H1 (cell line): ENCODE data around the gene CREB3L4. TPM values are rescaled to one million over a fixed set of nuclear protein-coding genes. Genes with fewer than 3 reads are reported as not detected.
"Not testable (repeated sequence)": the region's sequence is repeated elsewhere in the genome, so short reads cannot be mapped to it uniquely, and the experiment has no call there.

Experiments
- CTCF ChIA-PET: fragments of 300-600 bp; sonication (Branson Sonifier 250); formaldehyde crosslinking; loops from one replicate; lab custom pipeline; 2021; ENCODE audit not compliant: partially characterized antibody; lab: Charles Lee
- POLR2A ChIA-PET: fragments of 300-600 bp; sonication (Branson Sonifier 250); formaldehyde crosslinking; loops from one replicate; lab custom pipeline; 2021; ENCODE audit warnings: inconsistent platforms; ENCODE audit not compliant: partially characterized antibody; lab: Charles Lee
- DNase-seq, 2 experiments: peaks; one replicate each; pipeline versions ENCODE4 v3.0.0 to v3.0.0-alpha.2; 2010 to 2022; ENCODE audit warnings: low spot score in 2 of 2, low read depth in 1 of 2, mixed read lengths in 1 of 2
- FAIRE-seq: peaks from 2 replicates; lab custom pipeline; 2011; peaks lifted over from hg19 to GRCh38; lab: Jason Lieb, UNC
- H2AFZ ChIP-seq: 2 replicates; pipeline ENCODE4 v1.8.1; 2012; ENCODE audit warnings: low read length, inconsistent platforms
- H2AK5ac ChIP-seq: 2 replicates; pipeline ENCODE4 v1.6.1; 2013; ENCODE audit warnings: low read depth, low read length
- H2BK120ac ChIP-seq: replicated peaks from 2 replicates; pipeline ENCODE3; 2013; ENCODE audit warnings: low read depth, low read length, inconsistent platforms
- H2BK12ac ChIP-seq: 2 replicates; pipeline ENCODE4 v1.6.1; 2013; ENCODE audit warnings: low read depth, low read length
- H2BK15ac ChIP-seq: 2 replicates; pipeline ENCODE4 v1.6.1; 2013; ENCODE audit warnings: low read length
- H2BK20ac ChIP-seq: 2 replicates; pipeline ENCODE4 v1.6.1; 2013; ENCODE audit warnings: low read length
- H2BK5ac ChIP-seq: 2 replicates; pipeline ENCODE4 v1.6.1; 2013; ENCODE audit warnings: low read depth, low read length
- H3K14ac ChIP-seq: 2 replicates; pipeline ENCODE4 v1.6.1; 2013; ENCODE audit warnings: inconsistent platforms; ENCODE audit not compliant: insufficient read length
- H3K18ac ChIP-seq: 2 replicates; pipeline ENCODE4 v1.6.1; 2013; ENCODE audit warnings: low read length; ENCODE audit errors: extremely low read depth
- H3K23ac ChIP-seq: 2 replicates; pipeline ENCODE4 v1.6.1; 2013; ENCODE audit warnings: inconsistent platforms; ENCODE audit not compliant: insufficient read length
- H3K23me2 ChIP-seq: 2 replicates; pipeline ENCODE4 v1.6.1; 2013; ENCODE audit warnings: low read depth, low read length
- H3K27ac ChIP-seq: 2 replicates; pipeline ENCODE4 v1.6.1; 2011; ENCODE audit warnings: low read depth, low read length, inconsistent platforms
- H3K27me3 ChIP-seq, 4 experiments: replicated peaks in 1 of 4; 1 replicate in 1 of 4; 2 replicates in 3 of 4; pipeline versions ENCODE4 v1.6.1 to v1.8.1; 2011 to 2013; ENCODE audit warnings: low read length in 3 of 4, mild to moderate bottlenecking in 3 of 4, inconsistent platforms in 2 of 4, mixed read lengths in 2 of 4, moderate library complexity in 1 of 4; ENCODE audit not compliant: control insufficient read depth in 3 of 4, insufficient read depth in 3 of 4; ENCODE audit errors: extremely low read depth in 1 of 4
- H3K36me3 ChIP-seq, 4 experiments: 2 replicates each; pipeline versions ENCODE4 v1.6.1 to v1.8.1; 2011 to 2013; ENCODE audit warnings: mild to moderate bottlenecking in 4 of 4, low read length in 3 of 4, moderate library complexity in 2 of 4, control low read depth in 1 of 4, inconsistent platforms in 1 of 4; ENCODE audit not compliant: insufficient read depth in 4 of 4, control insufficient read depth in 2 of 4
- H3K4ac ChIP-seq: replicated peaks from 2 replicates; pipeline ENCODE3; 2013; ENCODE audit warnings: low read length, low read depth, mixed read lengths, inconsistent platforms; ENCODE audit not compliant: insufficient read length
- H3K4me1 ChIP-seq, 4 experiments: replicated peaks in 1 of 4; 1 replicate in 1 of 4; 2 replicates in 3 of 4; pipeline versions ENCODE4 v1.6.1 to v1.8.1; 2011 to 2013; ENCODE audit warnings: low read length in 3 of 4, inconsistent platforms in 2 of 4, mixed read lengths in 1 of 4; ENCODE audit not compliant: insufficient read depth in 4 of 4, control insufficient read depth in 3 of 4
- H3K4me2 ChIP-seq, 2 experiments: 2 replicates each; pipeline versions ENCODE4 v1.6.1 to v1.8.1; 2011 to 2013; ENCODE audit warnings: low read depth in 2 of 2, low read length in 2 of 2, control low read depth in 1 of 2, inconsistent platforms in 1 of 2, mild to moderate bottlenecking in 1 of 2; ENCODE audit not compliant: insufficient read depth in 1 of 2
- H3K4me3 ChIP-seq, 4 experiments: fragments of 200-600, 300-600 bp in 1 of 4; sonication (generic), shearing (Covaris generic), sonication (Bioruptor Twin) in 1 of 4; 2 replicates each; pipeline versions ENCODE4 v1.5.1 to v1.8.1; 2011 to 2016; ENCODE audit warnings: low read length in 4 of 4, low read depth in 3 of 4, control low read depth in 2 of 4, inconsistent platforms in 2 of 4, mild to moderate bottlenecking in 2 of 4, mixed read lengths in 1 of 4, moderate library complexity in 1 of 4; ENCODE audit not compliant: insufficient read depth in 2 of 4; ENCODE audit errors: extremely low read depth in 1 of 4
- H3K56ac ChIP-seq: replicated peaks from 2 replicates; pipeline ENCODE3; 2013; ENCODE audit warnings: low read depth, mild to moderate bottlenecking, mixed read lengths, low read length, inconsistent platforms; ENCODE audit not compliant: insufficient read length
- H3K79me1 ChIP-seq: 2 replicates; pipeline ENCODE4 v1.6.1; 2013; ENCODE audit warnings: low read depth, low read length, control low read depth
- H3K79me2 ChIP-seq, 2 experiments: 2 replicates each; pipeline versions ENCODE4 v1.6.1 to v1.8.1; 2012 to 2013; ENCODE audit warnings: low read length in 2 of 2, mild to moderate bottlenecking in 2 of 2, inconsistent platforms in 1 of 2; ENCODE audit not compliant: insufficient read depth in 2 of 2, control insufficient read depth in 1 of 2
- H3K9ac ChIP-seq, 4 experiments: replicated peaks in 1 of 4; 1 replicate in 1 of 4; 2 replicates in 3 of 4; pipeline versions ENCODE4 v1.6.1 to v1.8.1; 2011 to 2013; ENCODE audit warnings: low read depth in 3 of 4, low read length in 3 of 4, control low read depth in 2 of 4, mild to moderate bottlenecking in 2 of 4, moderate library complexity in 2 of 4, inconsistent platforms in 1 of 4; ENCODE audit errors: extremely low read depth in 1 of 4
- H3K9me3 ChIP-seq, 2 experiments: 2 replicates each; pipeline versions ENCODE4 v1.6.1 to v1.8.1; 2012 to 2013; ENCODE audit warnings: mild to moderate bottlenecking in 2 of 2, moderate library complexity in 2 of 2, control low read depth in 1 of 2, inconsistent platforms in 1 of 2, low read depth in 1 of 2, low read length in 1 of 2, mixed read lengths in 1 of 2; ENCODE audit not compliant: insufficient read depth in 2 of 2
- H4K20me1 ChIP-seq, 2 experiments: replicated peaks in 1 of 2; 2 replicates each; pipeline versions ENCODE3 to v1.8.1; 2011 to 2013; ENCODE audit warnings: inconsistent platforms in 2 of 2, low read length in 2 of 2, mild to moderate bottlenecking in 1 of 2; ENCODE audit not compliant: insufficient read depth in 2 of 2, control insufficient read depth in 1 of 2
- H4K5ac ChIP-seq: 2 replicates; pipeline ENCODE4 v1.6.1; 2013; ENCODE audit warnings: low read length, low read depth, mixed read lengths, inconsistent platforms; ENCODE audit not compliant: insufficient read length
- H4K8ac ChIP-seq: 2 replicates; pipeline ENCODE4 v1.8.0; 2013; ENCODE audit warnings: mild to moderate bottlenecking, moderate library complexity, low read length, inconsistent platforms; ENCODE audit not compliant: insufficient read depth; ENCODE audit errors: extremely low read depth
- H4K91ac ChIP-seq: replicated peaks from 2 replicates; pipeline ENCODE3; 2013; ENCODE audit warnings: low read length, mixed read lengths, inconsistent platforms; ENCODE audit not compliant: insufficient read length
- WGBS, 2 experiments: shearing (Covaris generic) in 1 of 2; methylation state at CpG; one replicate each; pipeline versions ENCODE4 v1.1.6 to v1.1.7; 2013 to 2015; ENCODE audit warnings: low lambda C conversion rate in 2 of 2, mixed read lengths in 2 of 2, inconsistent platforms in 1 of 2, low coverage in 1 of 2, missing lambda C conversion rate in 1 of 2; ENCODE audit not compliant: insufficient replicate concordance in 2 of 2, insufficient coverage in 1 of 2, insufficient read length in 1 of 2; ENCODE audit errors: extremely low coverage in 1 of 2, missing lambda C conversion rate in 1 of 2; 5-methylcytosine and 5-hydroxymethylcytosine counted together
- polyA plus RNA-seq, 7 experiments: library from polyadenylated mRNA; depleted of rRNA in 3 of 7; stranded (reverse) in 5 of 7; unstranded in 2 of 7; fragments of >200 nt in 5 of 7; fragments of 200-250 nt in 2 of 7; gene quantifications; 1 replicate in 5 of 7; 2 replicates in 1 of 7; 4 replicates in 1 of 7; pipeline versions ENCODE4 v1.2.1 to v1.2.3, GENCODE V29; 2011 to 2013; ENCODE audit warnings: missing spikeins in 2 of 7, mixed read lengths in 2 of 7
- total RNA-seq: library from RNA; stranded (reverse); fragmentation: NEBNext Ultra II Directional; extraction: Animal tissue kit (Norgen Biotek cat#: 25700); gene quantifications from 2 replicates; pipeline ENCODE4 v1.2.1, GENCODE V29; 2021

Gene CREB3L4
- total and polyA plus RNA-seq, 2 of the 8 experiments (the other 6 are each of a cell fraction or from before 2014, with no cell fraction given): 34.4 to 54.0 TPM

GRCh38 chr1:154012543-154012942, 44.8 kb downstream of the CREB3L4 start:
- not testable (repeated sequence) for H3K56ac ChIP-seq, H3K27me3 ChIP-seq, H2BK5ac ChIP-seq, H2BK120ac ChIP-seq, H3K9me3 ChIP-seq, H2BK20ac ChIP-seq, H3K27ac ChIP-seq, H2BK12ac ChIP-seq, H4K91ac ChIP-seq, DNase-seq, H3K14ac ChIP-seq, FAIRE-seq, H3K4me3 ChIP-seq, H4K20me1 ChIP-seq, H4K8ac ChIP-seq, H3K18ac ChIP-seq, H3K79me1 ChIP-seq, H3K79me2 ChIP-seq, H2BK15ac ChIP-seq, H3K9ac ChIP-seq, H3K4ac ChIP-seq, H3K36me3 ChIP-seq, H3K23ac ChIP-seq, H2AK5ac ChIP-seq, H3K4me2 ChIP-seq, H3K23me2 ChIP-seq, H3K4me1 ChIP-seq, H4K5ac ChIP-seq, H2AFZ ChIP-seq
- WGBS, 2 experiments: 96% methylated on average over 14 of the region's 14 CpGs; no CpG with 5 or more reads in 1 of the 2 experiments
- ChIA-PET POLR2A (interaction anchor here (0.6 to 1.9 kb wide), 3 partner anchors 14 to 35 kb away, joined by 3 to 13 read pairs (median 3); partner anchors contain the start of genes JTB and RPS27), CTCF (interaction anchor here (0.7 kb wide), 1 partner anchor 179 kb away, joined by 3 read pairs; no protein-coding TSS in a partner anchor)
